ENCODE results near the gene CHRNA10.

CHRNA10 gene

GRCh38 chr11:3671334-3672254 lies at the start of gene CHRNA10:
CHRNA10 (minus strand) TSS chr11:3671384; CDS start chr11:3671312, 72 bp downstream.
- no peak for DNase-seq (ENCODE audit: low read depth, low spot score)
- no peak for TF ChIP-seq CTCF (IDR thresholded peaks at IDR 0.05; ENCODE audit: insufficient read depth, low read length, missing control alignments)
- POLR2A ChIA-PET: no interaction called here
- H3K4me3 ChIP-seq (ENCODE audit: low read depth, low read length): no peak within 1 kb of the TSS
- CTCF ChIA-PET: interaction anchor here (0.9 kb wide), 1 partner anchor 178 kb away, joined by 3 read pairs; no protein-coding TSS in a partner anchor

GRCh38 chr11:3712274-3712673 lies 41.1 kb upstream of the CHRNA10 start:
- H3K4me3 ChIP-seq (ENCODE audit: low read depth, low read length): no peak overlapping the region
- no peak for TF ChIP-seq CTCF (IDR thresholded peaks at IDR 0.05; ENCODE audit: insufficient read depth, low read length, missing control alignments)
- POLR2A ChIA-PET: no interaction called here
- no peak for DNase-seq (ENCODE audit: low read depth, low spot score)
- CTCF ChIA-PET: no interaction called here

GRCh38 chr11:3710485-3711259 lies 39.5 kb upstream of the CHRNA10 start:
- no peak overlapping the region for H3K4me3 ChIP-seq (ENCODE audit: low read depth, low read length)
- POLR2A ChIA-PET: interaction anchor here (0.5 kb wide), 1 partner anchor 40 kb away, joined by 4 read pairs; no protein-coding TSS in a partner anchor
- CTCF ChIA-PET: interaction anchor here (1.6 to 2.3 kb wide), 2 partner anchors 9 to 362 kb away, joined by 4 to 6 read pairs; no protein-coding TSS in a partner anchor
- no peak for TF ChIP-seq CTCF (IDR thresholded peaks at IDR 0.05; ENCODE audit: insufficient read depth, low read length, missing control alignments)
- peak; percentile 29 for DNase-seq (ENCODE audit: low read depth, low spot score)

GRCh38 chr11:3709977-3710376 lies 38.8 kb upstream of the CHRNA10 start:
- no peak for DNase-seq (ENCODE audit: low read depth, low spot score)
- no peak for TF ChIP-seq CTCF (IDR thresholded peaks at IDR 0.05; ENCODE audit: insufficient read depth, low read length, missing control alignments)
- H3K4me3 ChIP-seq (ENCODE audit: low read depth, low read length): no peak overlapping the region
- ChIA-PET CTCF (interaction anchor here (2.3 kb wide), 1 partner anchor 9 kb away, joined by 6 read pairs; no protein-coding TSS in a partner anchor), POLR2A (interaction anchor here (0.5 kb wide), 1 partner anchor 40 kb away, joined by 4 read pairs; no protein-coding TSS in a partner anchor)

GRCh38 chr11:3707176-3707575 lies 36.0 kb upstream of the CHRNA10 start:
- CTCF ChIA-PET: interaction anchor here (1.3 kb wide), 1 partner anchor 12 kb away, joined by 3 read pairs; no protein-coding TSS in a partner anchor
- TF ChIP-seq CTCF (IDR thresholded peaks at IDR 0.05; ENCODE audit: insufficient read depth, low read length, missing control alignments): no peak
- DNase-seq (ENCODE audit: low read depth, low spot score): no peak
- H3K4me3 ChIP-seq (ENCODE audit: low read depth, low read length): no peak overlapping the region
- POLR2A ChIA-PET: no interaction called here

All from AG04449 (cell line).